AG09319 (cell line): ENCODE data around the gene RAB35.

Experiments used
- DNase-seq: peaks from one replicate; pipeline ENCODE4 v3.0.0-alpha.2; 2010; ENCODE audit warnings: low read depth; ENCODE audit errors: extremely low read depth
- TF ChIP-seq, protein P1 (sequence below): IDR thresholded peaks from 2 replicates; pipeline ENCODE4 v1.5.1; 2011; ENCODE audit warnings: low read depth, mild to moderate bottlenecking, inconsistent platforms, low read length, moderate library complexity

The RAB35 gene

DNA sequence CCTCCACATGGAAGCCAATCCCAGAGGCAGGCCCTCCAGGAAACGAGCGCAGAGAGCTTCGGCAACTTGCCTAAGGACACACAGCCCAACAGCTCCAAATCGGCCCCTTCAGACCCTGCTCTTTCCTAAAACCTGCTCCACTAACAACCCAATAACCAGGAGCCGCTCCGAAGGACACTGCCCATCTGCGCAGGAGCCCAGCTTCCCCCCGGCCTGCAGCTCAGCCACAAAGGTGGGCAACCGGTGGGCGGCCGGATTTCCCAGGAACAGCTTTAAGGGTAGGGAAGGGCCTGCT is 13.6 kb downstream of the RAB35 start:
- TF ChIP-seq, protein P1, sequence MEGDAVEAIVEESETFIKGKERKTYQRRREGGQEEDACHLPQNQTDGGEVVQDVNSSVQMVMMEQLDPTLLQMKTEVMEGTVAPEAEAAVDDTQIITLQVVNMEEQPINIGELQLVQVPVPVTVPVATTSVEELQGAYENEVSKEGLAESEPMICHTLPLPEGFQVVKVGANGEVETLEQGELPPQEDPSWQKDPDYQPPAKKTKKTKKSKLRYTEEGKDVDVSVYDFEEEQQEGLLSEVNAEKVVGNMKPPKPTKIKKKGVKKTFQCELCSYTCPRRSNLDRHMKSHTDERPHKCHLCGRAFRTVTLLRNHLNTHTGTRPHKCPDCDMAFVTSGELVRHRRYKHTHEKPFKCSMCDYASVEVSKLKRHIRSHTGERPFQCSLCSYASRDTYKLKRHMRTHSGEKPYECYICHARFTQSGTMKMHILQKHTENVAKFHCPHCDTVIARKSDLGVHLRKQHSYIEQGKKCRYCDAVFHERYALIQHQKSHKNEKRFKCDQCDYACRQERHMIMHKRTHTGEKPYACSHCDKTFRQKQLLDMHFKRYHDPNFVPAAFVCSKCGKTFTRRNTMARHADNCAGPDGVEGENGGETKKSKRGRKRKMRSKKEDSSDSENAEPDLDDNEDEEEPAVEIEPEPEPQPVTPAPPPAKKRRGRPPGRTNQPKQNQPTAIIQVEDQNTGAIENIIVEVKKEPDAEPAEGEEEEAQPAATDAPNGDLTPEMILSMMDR: no peak
- no peak for DNase-seq

DNA sequence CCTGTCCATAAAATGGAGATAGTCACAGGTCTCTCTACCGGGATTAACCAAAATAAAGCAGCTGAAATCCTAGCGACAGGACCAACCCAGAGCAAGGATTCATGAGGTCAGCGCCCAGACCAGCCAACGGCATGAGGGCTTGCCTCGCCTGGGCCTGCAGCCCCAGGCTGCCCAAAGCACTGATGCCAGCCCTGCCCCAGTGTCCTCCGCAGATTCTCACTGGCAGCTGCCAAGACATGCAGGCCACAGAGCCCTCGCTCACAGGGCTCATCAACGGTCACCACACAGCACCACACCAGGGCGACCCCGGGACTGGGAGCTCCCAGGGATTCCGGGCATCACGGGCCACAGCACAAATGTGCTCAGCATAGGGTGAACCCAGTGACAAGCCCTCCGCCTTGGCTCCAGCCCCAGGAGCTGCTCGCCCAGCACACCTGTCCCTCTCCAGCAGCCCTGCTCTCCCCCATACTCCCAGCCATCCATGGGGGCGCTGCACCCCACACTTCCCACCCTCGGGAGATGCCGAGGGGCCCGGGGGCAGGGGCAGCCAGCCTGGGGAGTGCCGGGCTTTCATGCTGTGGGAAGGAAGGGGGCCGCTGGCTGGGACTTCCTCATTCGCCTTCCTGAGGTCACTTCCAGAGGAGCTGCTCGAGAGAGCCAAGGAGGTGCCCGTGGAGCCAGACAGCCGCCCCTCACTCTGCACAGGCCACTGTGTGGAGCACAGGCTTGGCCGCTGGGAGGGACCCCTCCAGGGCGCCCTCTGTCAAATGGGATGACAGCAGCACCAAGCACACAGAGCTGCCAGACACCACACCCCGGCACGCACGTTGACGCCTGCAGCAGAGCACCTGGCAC is 14.1 kb downstream of the RAB35 start:
- TF ChIP-seq, protein P1: no peak
- no peak for DNase-seq

DNA sequence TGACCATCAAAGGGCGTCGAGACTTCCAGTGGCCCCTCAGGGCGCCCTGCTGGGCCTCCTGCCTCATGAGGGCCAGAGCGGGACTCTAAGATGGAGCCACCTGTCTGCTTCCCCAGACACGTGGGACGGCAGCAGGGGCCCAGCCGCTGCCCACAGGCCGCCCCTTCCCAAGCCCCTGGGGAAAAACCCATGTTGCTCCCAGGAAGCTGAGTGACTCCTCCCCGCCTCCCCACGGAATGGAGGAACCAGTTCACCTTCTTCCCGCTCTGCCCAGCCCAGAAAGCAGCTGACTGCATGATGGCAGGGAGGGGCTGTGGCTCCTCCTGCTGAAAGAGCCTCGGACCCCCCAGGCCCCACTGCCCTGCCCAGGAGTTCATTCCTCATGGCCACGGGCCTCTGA is 14.9 kb downstream of the RAB35 start:
- TF ChIP-seq, protein P1: no peak
- no peak for DNase-seq

DNA sequence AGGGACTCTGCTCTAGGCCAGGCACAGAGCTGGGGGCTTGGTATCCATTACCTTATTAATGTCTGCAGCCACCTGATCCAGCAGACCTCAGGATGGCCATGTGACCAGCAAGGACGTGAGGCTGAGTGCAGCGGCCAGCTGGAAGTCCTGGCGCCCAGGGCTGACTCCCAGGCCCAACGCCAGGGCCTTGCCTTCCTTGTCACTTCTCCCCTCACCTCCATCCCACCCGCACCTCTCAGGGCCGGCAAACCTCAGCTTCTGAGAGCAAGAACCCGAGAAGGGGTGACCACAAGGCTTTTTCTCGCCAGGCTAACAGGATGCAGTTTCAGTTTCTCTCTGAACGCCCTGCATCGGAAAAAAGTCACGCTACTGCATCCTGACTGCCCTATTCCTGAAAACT is 15.4 kb downstream of the RAB35 start:
- DNase-seq: no peak

DNA sequence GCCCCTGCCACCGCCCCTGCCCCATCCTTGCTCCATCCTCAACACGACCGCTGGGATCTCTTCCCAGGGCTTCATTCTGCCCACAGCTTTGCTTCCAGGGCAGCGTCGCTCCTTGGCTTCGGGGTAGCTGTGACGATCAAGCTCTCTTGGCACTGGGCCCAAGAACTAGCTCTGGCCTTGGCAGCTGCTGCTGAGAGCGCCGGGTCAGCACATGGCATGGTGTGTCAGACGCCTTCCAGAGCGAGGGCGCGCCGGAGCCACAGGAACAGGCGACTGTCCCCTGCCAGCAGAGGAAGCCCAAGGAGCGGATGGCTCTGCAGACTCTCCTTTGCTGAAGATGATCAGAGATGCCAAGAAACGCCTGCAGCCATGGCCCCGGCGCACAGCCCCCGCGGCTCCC is 15.9 kb downstream of the RAB35 start:
- TF ChIP-seq, protein P1: no peak
- peak; percentile 24 for DNase-seq

More for the DNA sequence above, 15.4 kb downstream of the RAB35 start:
- TF ChIP-seq, protein P1: no peak

DNA sequence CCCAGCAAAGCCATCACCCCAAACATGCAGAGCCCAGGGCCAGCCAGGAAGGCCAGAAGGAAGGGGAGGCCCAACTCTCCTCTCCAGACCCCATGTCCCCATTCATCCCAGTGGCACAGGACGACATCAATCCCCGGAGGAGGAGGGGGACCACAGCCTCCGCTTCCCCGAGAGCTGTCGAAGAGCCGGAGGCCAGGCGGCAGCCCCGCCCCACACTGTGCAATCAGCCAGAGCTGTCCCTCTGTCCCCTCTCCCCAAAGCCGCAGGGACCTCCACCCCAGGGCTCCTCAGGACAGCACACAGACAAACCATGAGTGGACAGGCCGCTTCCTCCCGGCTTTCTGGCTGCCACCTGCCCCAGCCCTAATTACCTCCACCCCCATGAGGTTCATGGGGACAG is 16.8 kb downstream of the RAB35 start:
- TF ChIP-seq, protein P1: no peak
- DNase-seq: no peak

DNA sequence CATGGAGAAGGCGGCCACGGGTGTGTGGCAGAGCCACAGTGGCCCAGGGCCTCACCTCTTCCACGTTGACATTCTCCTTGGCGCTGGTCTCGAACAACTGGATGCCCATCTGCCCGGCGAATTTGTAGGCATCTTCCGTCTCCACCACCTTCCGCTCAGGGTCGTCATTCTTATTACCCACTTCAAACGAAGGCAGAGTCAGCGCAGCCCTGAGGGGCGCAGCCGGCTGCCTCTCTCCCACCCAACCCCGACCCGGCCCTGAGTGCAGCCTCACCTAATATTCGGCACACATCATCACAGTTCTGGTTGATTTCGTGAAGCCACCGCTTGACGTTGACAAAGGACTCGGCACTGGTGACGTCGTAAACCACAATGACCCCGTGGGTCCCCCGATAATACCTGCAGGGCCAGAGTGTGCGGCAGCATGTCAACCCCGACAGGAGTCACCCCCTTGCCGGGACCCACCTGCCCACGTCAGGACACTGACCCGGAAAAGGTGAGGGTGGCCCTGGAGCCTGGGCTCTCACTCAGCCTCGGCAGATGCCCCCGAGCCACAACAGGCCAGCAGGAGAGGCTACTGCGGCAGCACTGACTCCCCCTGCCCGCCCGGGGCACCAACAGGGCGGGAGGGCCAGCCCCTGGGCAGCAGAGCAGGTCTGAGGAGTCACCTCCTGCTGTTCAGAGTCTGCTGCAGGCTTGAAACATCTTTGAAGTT is 17.6 kb downstream of the RAB35 start:
- no peak for DNase-seq
- TF ChIP-seq, protein P1: no peak
